Duodenal mucosa (tissue), 2 donors: Measurements from ENCODE around the gene SNX6.
"Not testable (repeated sequence)": the region's sequence is repeated elsewhere in the genome, so short reads cannot be mapped to it uniquely, and the experiment has no call there.

Experiments
- H3K27ac ChIP-seq: one replicate; pipeline ENCODE4 v1.7.0; 2013; ENCODE audit warnings: low read depth, low read length
- H3K27me3 ChIP-seq, 2 donors: one replicate each; pipeline ENCODE4 v1.7.0; 2013; ENCODE audit warnings: low read length in 2 of 2, control low read depth in 1 of 2; ENCODE audit not compliant: insufficient read depth in 2 of 2, control insufficient read depth in 1 of 2
- H3K36me3 ChIP-seq, 2 donors: one replicate each; pipeline ENCODE4 v1.7.0; 2013; ENCODE audit warnings: low read length in 2 of 2, control low read depth in 1 of 2; ENCODE audit not compliant: insufficient read depth in 2 of 2, control insufficient read depth in 1 of 2
- H3K4me1 ChIP-seq, 2 donors: one replicate each; pipeline ENCODE4 v1.7.0; 2013; ENCODE audit warnings: low read length in 2 of 2, control low read depth in 1 of 2; ENCODE audit not compliant: insufficient read depth in 2 of 2, control insufficient read depth in 1 of 2
- H3K4me3 ChIP-seq, 2 donors: one replicate each; pipeline ENCODE4 v1.7.0; 2013; ENCODE audit warnings: low read length in 2 of 2, low read depth in 1 of 2
- H3K9ac ChIP-seq, 2 donors: one replicate each; pipeline ENCODE4 v1.7.0; 2013; ENCODE audit warnings: low read length in 2 of 2, low read depth in 1 of 2
- H3K9me3 ChIP-seq, 2 donors: one replicate each; pipeline ENCODE4 v1.7.0; 2013; ENCODE audit warnings: low read length in 2 of 2, control low read depth in 1 of 2; ENCODE audit not compliant: control insufficient read depth in 1 of 2

SNX6 gene

GRCh38 chr14:34580381-34580780 lies 49.6 kb downstream of the SNX6 start:
- no peaks in the 10 kb centered on the region for H3K4me1 ChIP-seq
- peaks cover 11 to 65% of the 10 kb centered on the region in 2 donors for H3K36me3 ChIP-seq
- no peak overlapping the region for H3K4me3 ChIP-seq
- no peak overlapping the region for H3K27ac ChIP-seq
- H3K27me3 ChIP-seq = no peaks in the 10 kb centered on the region
- H3K9ac ChIP-seq = no peak overlapping the region
- no peaks in the 10 kb centered on the region for H3K9me3 ChIP-seq

GRCh38 chr14:34571771-34572170 lies 58.2 kb downstream of the SNX6 start:
- Histone ChIP-seq H3K9me3 (no peaks in the 10 kb centered on the region), H3K27ac (no peak overlapping the region), H3K27me3 (no peaks in the 10 kb centered on the region), H3K4me1 (no peaks in the 10 kb centered on the region), H3K36me3 (peaks cover 5 to 52% of the 10 kb centered on the region in 2 donors), H3K4me3 (no peak overlapping the region), H3K9ac (no peak overlapping the region)

- no peaks in the 10 kb centered on the region for H3K27me3 ChIP-seq
- peaks cover 5 to 61% of the 10 kb centered on the region in 2 donors for H3K36me3 ChIP-seq
- H3K4me1 ChIP-seq = no peaks in the 10 kb centered on the region
- no peak overlapping the region for H3K27ac ChIP-seq
- H3K9ac ChIP-seq = no peak overlapping the region
- H3K9me3 ChIP-seq = no peaks in the 10 kb centered on the region
- no peak overlapping the region for H3K4me3 ChIP-seq
Observed at GRCh38 chr14:34569750-34570149, 60.2 kb downstream of the SNX6 start.

GRCh38 chr14:34568803-34569202 lies 61.1 kb downstream of the SNX6 start:
- Histone ChIP-seq H3K4me3 (no peak overlapping the region), H3K9me3 (no peaks in the 10 kb centered on the region), H3K36me3 (peaks cover 8 to 61% of the 10 kb centered on the region in 2 donors), H3K27ac (no peak overlapping the region), H3K9ac (no peak overlapping the region), H3K4me1 (no peaks in the 10 kb centered on the region), H3K27me3 (no peaks in the 10 kb centered on the region)

GRCh38 chr14:34562776-34563150 lies 67.2 kb downstream of the SNX6 start:
- Histone ChIP-seq H3K27ac (no peak overlapping the region), H3K36me3 (peaks cover 5 to 33% of the 10 kb centered on the region in 2 donors), H3K9me3 (no peaks in the 10 kb centered on the region)

GRCh38 chr14:34562037-34562775 lies 67.7 kb downstream of the SNX6 start:
- H3K27ac ChIP-seq, H3K4me3 ChIP-seq, H3K9me3 ChIP-seq, H3K4me1 ChIP-seq, H3K27me3 ChIP-seq, H3K9ac ChIP-seq: not testable (repeated sequence)
- H3K36me3 ChIP-seq = peaks cover 3 to 28% of the 10 kb centered on the region in 2 donors

More at GRCh38 chr14:34562776-34563150, 67.2 kb downstream of the SNX6 start:
- Histone ChIP-seq H3K4me1 (no peaks in the 10 kb centered on the region), H3K27me3 (no peaks in the 10 kb centered on the region), H3K4me3 (no peak overlapping the region), H3K9ac (no peak overlapping the region)

GRCh38 chr14:34556498-34556829 lies 73.5 kb downstream of the SNX6 start:
- H3K4me1 ChIP-seq = peaks cover 8 to 11% of the 10 kb centered on the region in 2 donors
- not testable (repeated sequence) for H3K27me3 ChIP-seq, H3K27ac ChIP-seq, H3K36me3 ChIP-seq, H3K9ac ChIP-seq, H3K9me3 ChIP-seq, H3K4me3 ChIP-seq

GRCh38 chr14:34555583-34556497 lies 74.1 kb downstream of the SNX6 start:
- H3K4me1 ChIP-seq = peaks cover 8 to 11% of the 10 kb centered on the region in 2 donors
- H3K27me3 ChIP-seq, H3K4me3 ChIP-seq, H3K27ac ChIP-seq, H3K36me3 ChIP-seq, H3K9me3 ChIP-seq, H3K9ac ChIP-seq: not testable (repeated sequence)

GRCh38 chr14:34554540-34555250 lies 75.3 kb downstream of the SNX6 start:
- Histone ChIP-seq H3K9ac (peak overlapping the region in 1 of 2 donors; percentile 15), H3K9me3 (no peaks in the 10 kb centered on the region), H3K27ac (no peak overlapping the region), H3K27me3 (no peaks in the 10 kb centered on the region), H3K4me3 (peak overlapping the region in 1 of 2 donors; percentile 48), H3K4me1 (peaks cover 8 to 11% of the 10 kb centered on the region in 2 donors), H3K36me3 (no peaks in the 10 kb centered on the region)
